Caco-2 (cell line): Measurements from ENCODE around the gene RAI1. TPM values are rescaled to one million over a fixed set of nuclear protein-coding genes. Genes with fewer than 3 reads are reported as not detected.
"Not testable (repeated sequence)": the region's sequence is repeated elsewhere in the genome, so short reads cannot be mapped to it uniquely, and the experiment has no call there.

ENCODE experiments used
- BruUV-seq: library from RNA; stranded (reverse); fragments of 400-500 nt; replicated peaks from 2 replicates; lab custom pipeline; 2021; lab: Mats Ljungman, UMichigan
- CTCF ChIA-PET: fragments of 300-600 bp; sonication (Branson Sonifier 250); formaldehyde crosslinking; loops from one replicate; lab custom pipeline; 2022; ENCODE audit warnings: antibody characterized with exemption; lab: Charles Lee
- POLR2A ChIA-PET: fragments of 300-600 bp; sonication (Branson Sonifier 250); formaldehyde crosslinking; loops from one replicate; lab custom pipeline; 2022; ENCODE audit warnings: antibody characterized with exemption; lab: Charles Lee
- DNase-seq, 2 experiments: peaks; one replicate each; pipeline versions ENCODE4 v3.0.0 to v3.0.0-alpha.2; 2020 to 2022
- H3K27me3 ChIP-seq: replicated peaks from 2 replicates; pipeline ENCODE4 v1.6.0; 2011; ENCODE audit warnings: low read length; ENCODE audit not compliant: control insufficient read depth, insufficient read depth
- H3K36me3 ChIP-seq: 2 replicates; pipeline ENCODE4 v1.5.1; 2011; ENCODE audit warnings: low read length; ENCODE audit not compliant: control insufficient read depth, insufficient read depth
- H3K4me1 ChIP-seq: fragments of 250-450 bp; sonication (Bioruptor Pico); 2 replicates; pipeline ENCODE4 v1.5.1; 2020; ENCODE audit warnings: mild to moderate bottlenecking
- H3K4me3 ChIP-seq: 2 replicates; pipeline ENCODE4 v1.5.1; 2011; ENCODE audit warnings: low read depth, mild to moderate bottlenecking, control low read depth, low read length
- H3K9me3 ChIP-seq: fragments of 250-450 bp; sonication (Bioruptor Pico); 2 replicates; pipeline ENCODE4 v1.5.1; 2020; ENCODE audit warnings: mild to moderate bottlenecking, moderate library complexity
- H3K27ac Mint-ChIP-seq: one replicate; pipeline ENCODE4 v1.8.0; 2022; ENCODE audit warnings: mixed read lengths; ENCODE audit not compliant: unreplicated experiment
- H3K27me3 Mint-ChIP-seq: one replicate; pipeline ENCODE4 v1.8.0; 2022; ENCODE audit warnings: mixed read lengths; ENCODE audit not compliant: insufficient read depth, unreplicated experiment
- H3K36me3 Mint-ChIP-seq: one replicate; pipeline ENCODE4 v1.8.0; 2022; ENCODE audit warnings: mild to moderate bottlenecking, mixed read lengths; ENCODE audit not compliant: insufficient read depth, unreplicated experiment
- H3K4me1 Mint-ChIP-seq: one replicate; pipeline ENCODE4 v1.8.0; 2022; ENCODE audit warnings: low read depth, mixed read lengths; ENCODE audit not compliant: unreplicated experiment
- H3K4me3 Mint-ChIP-seq: one replicate; pipeline ENCODE4 v1.8.0; 2022; ENCODE audit warnings: mild to moderate bottlenecking, moderate library complexity, mixed read lengths; ENCODE audit not compliant: unreplicated experiment
- H3K9me3 Mint-ChIP-seq: one replicate; pipeline ENCODE4 v1.8.0; 2022; ENCODE audit warnings: mixed read lengths; ENCODE audit not compliant: unreplicated experiment
- intact Hi-C: fragments of 100-400 bp; cut with micrococcal nuclease; formaldehyde crosslinking; loops from one replicate; pipeline ENCODE4 v1.10.0; 2022; ENCODE audit not compliant: unreplicated experiment
- total RNA-seq: library from RNA; stranded (reverse); gene quantifications from 2 replicates; pipeline ENCODE4 v1.2.3, GENCODE V29; 2022
- TF ChIP-seq, protein P1 (sequence below), 2 experiments: fragments of 200-600 bp in 1 of 2; IDR thresholded peaks; 1 replicate in 1 of 2; 2 replicates in 1 of 2; pipeline versions ENCODE4 v1.5.1 to v1.8.0; 2011 to 2022; ENCODE audit warnings: antibody characterized with exemption in 1 of 2, control low read depth in 1 of 2, inconsistent platforms in 1 of 2, low read depth in 1 of 2, low read length in 1 of 2, mild to moderate bottlenecking in 1 of 2, moderate library complexity in 1 of 2; ENCODE audit not compliant: insufficient read depth in 1 of 2, severe bottlenecking in 1 of 2, unreplicated experiment in 1 of 2

The RAI1 gene
- total RNA-seq, 1 experiment from 2014 or later, result 44.3 TPM

DNA sequence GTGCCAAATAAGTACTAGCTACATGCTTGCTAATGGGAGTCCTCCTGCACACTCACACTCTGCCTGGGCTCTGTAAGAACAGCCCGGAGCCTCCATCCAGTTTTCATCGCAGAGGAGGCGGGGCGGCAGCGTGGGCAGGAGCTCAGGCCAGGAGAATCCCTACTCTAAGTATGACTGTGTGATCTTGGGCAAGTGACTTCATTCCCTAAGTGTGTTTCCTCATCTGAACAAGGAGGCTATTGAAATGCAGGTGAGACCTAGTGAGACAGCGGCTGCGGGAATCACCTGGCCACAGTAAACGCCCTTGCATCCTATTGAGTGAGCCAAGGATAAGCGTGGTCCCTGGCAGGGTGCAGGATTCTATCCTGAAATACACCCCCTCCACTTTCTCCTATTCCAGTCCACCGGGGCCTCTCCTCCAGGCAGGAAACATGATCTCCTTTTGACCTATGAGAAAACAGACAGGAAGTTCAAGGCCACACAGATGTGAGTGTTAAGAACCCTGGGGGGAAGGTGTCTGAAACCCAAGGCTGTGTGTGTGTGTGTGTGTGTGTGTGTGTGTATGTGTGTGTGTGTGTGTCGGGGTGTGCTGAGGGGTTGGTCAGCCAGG, 5.2 kb upstream of the RAI1 start:
- Histone ChIP-seq H3K27me3 (no peaks in the 10 kb centered on the region), H3K36me3 (no peaks in the 10 kb centered on the region), H3K9me3 (no peaks in the 10 kb centered on the region), H3K4me3 (no peak overlapping the region), H3K4me1 (0 out of 2 replicates have a peak, but pooled peaks cover 3% of the 10 kb centered on the region)
- Mint-ChIP-seq H3K4me1 (peaks cover 7% of the 10 kb centered on the region), H3K9me3 (no peaks in the 10 kb centered on the region), H3K27me3 (no peaks in the 10 kb centered on the region), H3K36me3 (no peaks in the 10 kb centered on the region), H3K4me3 (no peak overlapping the region), H3K27ac (no peak overlapping the region)
- intact Hi-C loops, result no loop called here
- DNase-seq, result no peak
- ChIA-PET POLR2A (no interaction called here), CTCF (no interaction called here)
- no TSS peak for BruUV-seq
- TF ChIP-seq, protein P1, sequence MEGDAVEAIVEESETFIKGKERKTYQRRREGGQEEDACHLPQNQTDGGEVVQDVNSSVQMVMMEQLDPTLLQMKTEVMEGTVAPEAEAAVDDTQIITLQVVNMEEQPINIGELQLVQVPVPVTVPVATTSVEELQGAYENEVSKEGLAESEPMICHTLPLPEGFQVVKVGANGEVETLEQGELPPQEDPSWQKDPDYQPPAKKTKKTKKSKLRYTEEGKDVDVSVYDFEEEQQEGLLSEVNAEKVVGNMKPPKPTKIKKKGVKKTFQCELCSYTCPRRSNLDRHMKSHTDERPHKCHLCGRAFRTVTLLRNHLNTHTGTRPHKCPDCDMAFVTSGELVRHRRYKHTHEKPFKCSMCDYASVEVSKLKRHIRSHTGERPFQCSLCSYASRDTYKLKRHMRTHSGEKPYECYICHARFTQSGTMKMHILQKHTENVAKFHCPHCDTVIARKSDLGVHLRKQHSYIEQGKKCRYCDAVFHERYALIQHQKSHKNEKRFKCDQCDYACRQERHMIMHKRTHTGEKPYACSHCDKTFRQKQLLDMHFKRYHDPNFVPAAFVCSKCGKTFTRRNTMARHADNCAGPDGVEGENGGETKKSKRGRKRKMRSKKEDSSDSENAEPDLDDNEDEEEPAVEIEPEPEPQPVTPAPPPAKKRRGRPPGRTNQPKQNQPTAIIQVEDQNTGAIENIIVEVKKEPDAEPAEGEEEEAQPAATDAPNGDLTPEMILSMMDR (IDR thresholded peaks at IDR 0.05; ENCODE audit: insufficient read depth in 1 of 2, low read depth in 1 of 2, low read length in 1 of 2, severe bottlenecking in 1 of 2, unreplicated experiment in 1 of 2), result no peak

DNA sequence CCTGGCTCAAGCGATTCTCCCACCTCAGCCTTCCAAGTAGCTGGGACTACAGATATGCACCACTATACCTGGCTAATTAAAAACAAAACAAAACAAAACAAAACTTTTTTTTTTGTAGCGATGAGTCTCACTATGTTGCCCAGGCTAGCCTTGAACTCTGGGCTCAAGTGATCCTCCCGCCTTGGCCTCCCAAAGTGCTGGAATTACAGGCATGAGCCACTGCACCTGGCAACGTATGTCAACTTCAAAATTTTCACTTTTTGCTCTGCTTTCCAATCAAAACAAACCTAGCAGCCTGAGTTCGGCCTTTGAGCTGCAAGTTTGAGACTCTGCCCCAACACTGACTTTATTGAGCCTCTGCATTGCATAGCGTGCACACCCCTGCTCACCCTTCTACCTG, 4.5 kb upstream of the RAI1 start:
- H3K4me1 ChIP-seq, result 0 out of 2 replicates have a peak, but pooled peaks cover 3% of the 10 kb centered on the region
- Mint-ChIP-seq H3K4me3 (no peak overlapping the region), H3K9me3 (no peaks in the 10 kb centered on the region), H3K27me3 (no peaks in the 10 kb centered on the region), H3K4me1 (peaks cover 7% of the 10 kb centered on the region), H3K36me3 (peaks cover 2% of the 10 kb centered on the region), H3K27ac (no peak overlapping the region)
- ChIA-PET POLR2A (interaction anchor here (0.6 kb wide), 1 partner anchor 389 kb away, joined by 7 read pairs; no protein-coding TSS in a partner anchor), CTCF (no interaction called here)
- no TSS peak for BruUV-seq
- TF ChIP-seq, protein P1 (IDR thresholded peaks at IDR 0.05; ENCODE audit: insufficient read depth in 1 of 2, low read depth in 1 of 2, low read length in 1 of 2, severe bottlenecking in 1 of 2, unreplicated experiment in 1 of 2), result no peak
- H3K4me3 ChIP-seq, result no peak overlapping the region
- H3K9me3 ChIP-seq, result no peaks in the 10 kb centered on the region
- intact Hi-C loops, result no loop called here
- H3K27me3 ChIP-seq, result no peaks in the 10 kb centered on the region
- no peaks in the 10 kb centered on the region for H3K36me3 ChIP-seq
- DNase-seq, result no peak

DNA sequence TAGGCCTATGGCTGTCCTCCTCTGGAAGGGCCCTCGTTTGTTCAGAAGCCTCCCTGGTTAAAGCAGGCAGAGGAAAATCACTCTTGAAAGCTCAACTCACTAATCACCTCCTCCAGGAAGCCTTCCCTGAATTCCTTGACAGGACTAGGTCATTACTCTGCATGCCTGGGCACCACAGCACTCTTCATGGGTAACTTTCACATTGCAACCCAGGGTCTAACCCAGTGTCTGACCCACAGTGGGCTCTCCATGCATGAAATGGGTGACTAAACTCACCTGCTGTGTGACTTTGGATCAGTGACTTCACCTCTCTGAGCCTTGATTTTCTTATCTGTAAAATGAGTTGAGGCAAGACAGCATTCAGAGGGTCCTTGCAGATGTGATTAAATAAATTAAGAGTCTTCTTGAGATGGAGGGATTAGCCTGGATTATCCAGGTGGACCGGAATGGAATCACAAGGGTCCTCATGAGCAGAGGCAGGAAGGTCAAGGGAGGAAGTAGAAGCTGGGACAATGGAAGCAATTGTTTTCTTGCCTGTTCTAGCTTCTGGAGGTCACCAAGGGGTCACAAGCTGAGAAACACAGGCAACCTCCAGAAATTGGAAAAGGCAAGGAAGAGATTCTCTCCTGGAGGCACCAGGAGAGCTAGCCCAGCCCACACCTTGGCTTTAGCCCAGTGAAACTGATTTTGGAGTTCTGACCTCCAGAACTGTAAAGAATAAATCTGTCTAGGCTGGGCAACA, 3.8 kb upstream of the RAI1 start:
- POLR2A ChIA-PET, result interaction anchor here (0.6 kb wide), 1 partner anchor 390 kb away, joined by 7 read pairs; no protein-coding TSS in a partner anchor
- Histone ChIP-seq H3K4me3 (no peak overlapping the region), H3K9me3 (no peaks in the 10 kb centered on the region), H3K27me3 (no peaks in the 10 kb centered on the region), H3K36me3 (no peaks in the 10 kb centered on the region), H3K4me1 (0 out of 2 replicates have a peak, but pooled peaks cover 3% of the 10 kb centered on the region)
- Mint-ChIP-seq H3K4me3 (no peak overlapping the region), H3K4me1 (peaks cover 7% of the 10 kb centered on the region), H3K27ac (no peak overlapping the region), H3K36me3 (peaks cover 7% of the 10 kb centered on the region), H3K9me3 (no peaks in the 10 kb centered on the region), H3K27me3 (no peaks in the 10 kb centered on the region)
- TF ChIP-seq, protein P1 (IDR thresholded peaks at IDR 0.05; ENCODE audit: insufficient read depth in 1 of 2, low read depth in 1 of 2, low read length in 1 of 2, severe bottlenecking in 1 of 2, unreplicated experiment in 1 of 2), result no peak
- no TSS peak for BruUV-seq
- CTCF ChIA-PET, result interaction anchor here (1.3 kb wide), 1 partner anchor 15 kb away, joined by 3 read pairs; no protein-coding TSS in a partner anchor
- intact Hi-C loops, result no loop called here
- DNase-seq, result no peak

DNA sequence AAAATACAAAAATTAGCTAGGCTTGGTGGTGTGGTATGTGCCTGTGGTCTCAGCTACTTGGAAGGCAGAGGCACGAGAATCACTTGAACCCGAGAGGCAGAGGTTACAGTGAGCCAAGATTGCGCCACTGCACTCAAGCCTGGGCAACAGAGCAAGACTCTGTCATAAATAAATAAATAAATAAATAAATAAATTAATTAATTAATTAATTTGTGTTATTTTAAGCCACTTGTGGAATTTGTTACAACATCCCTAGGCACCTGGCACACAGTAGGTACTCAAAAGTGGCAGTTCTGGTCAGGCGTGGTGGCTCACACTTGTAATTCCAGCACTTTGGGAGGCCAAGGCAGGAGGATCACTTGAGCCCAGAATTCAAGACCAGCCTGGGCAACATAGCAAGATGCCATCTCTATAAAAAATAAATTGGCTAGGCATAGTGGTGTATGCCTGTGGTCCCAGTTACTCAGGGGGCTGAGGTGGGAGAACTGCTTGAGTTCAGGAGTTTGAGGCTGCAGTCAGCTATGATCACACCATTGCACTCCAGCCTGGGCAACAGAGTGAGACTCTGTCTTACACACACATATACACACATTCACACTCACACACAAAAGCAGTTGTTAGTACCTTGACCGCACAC, 3.1 kb upstream of the RAI1 start:
- BruUV-seq, H3K27ac Mint-ChIP-seq, H3K27me3 Mint-ChIP-seq, H3K9me3 Mint-ChIP-seq, H3K27me3 ChIP-seq, H3K9me3 ChIP-seq, H3K4me1 Mint-ChIP-seq, H3K4me3 ChIP-seq, DNase-seq, intact Hi-C loops, POLR2A ChIA-PET, H3K4me1 ChIP-seq, H3K36me3 ChIP-seq, H3K4me3 Mint-ChIP-seq: not testable (repeated sequence)
- H3K36me3 Mint-ChIP-seq, result peaks cover 11% of the 10 kb centered on the region
- CTCF ChIA-PET, result interaction anchor here (1.3 kb wide), 1 partner anchor 14 kb away, joined by 3 read pairs; no protein-coding TSS in a partner anchor
